K562 (cell line): ENCODE results near the gene CLDN7. TPM values are rescaled to one million over a fixed set of nuclear protein-coding genes. Genes with fewer than 3 reads are reported as not detected.
A peak's percentile ranks its signal among the peaks of the same experiment; 100 is the strongest.

Experiments used
- ATAC-seq: fragments of 200-7000 bp; cut with Tn5 transposase; 3 replicates; pipeline ENCODE4 v1.9.1; 2020; ENCODE audit warnings: moderate library complexity
- BruUV-seq: library from RNA; stranded (reverse); fragments of 400-500 nt; replicated peaks from 2 replicates; lab custom pipeline; 2021; lab: Mats Ljungman, UMichigan
- CTCF ChIA-PET: fragments of 300-600 bp; formaldehyde crosslinking; extraction: SDS; loops from one replicate; lab custom pipeline; 2021; ENCODE audit warnings: low intra/inter-chr PET ratio; lab: Yijun Ruan, JAX
- POLR2A ChIA-PET: fragments of 300-600, 350-650 bp; sonication (Branson Sonifier 250); formaldehyde crosslinking; extraction: SDS; loops from one replicate; lab custom pipeline; 2021; ENCODE audit warnings: antibody characterized with exemption, inconsistent platforms; lab: Yijun Ruan, JAX
- DNase-seq, 4 experiments: peaks; one replicate each; pipeline versions ENCODE4 v3.0.0 to v3.0.0-alpha.2; 2011 to 2018; ENCODE audit warnings: low spot score in 3 of 4, mixed read lengths in 3 of 4; ENCODE audit errors: extremely low read depth in 1 of 4
- FAIRE-seq: peaks from 2 replicates; lab custom pipeline; 2011; peaks lifted over from hg19 to GRCh38; lab: Jason Lieb, UNC
- H2AFZ ChIP-seq: 2 replicates; pipeline ENCODE4 v1.6.0; 2011; ENCODE audit warnings: low read depth, low read length, control low read depth, inconsistent platforms
- H3K27ac ChIP-seq: fragments of 200-600 bp; 3 replicates; pipeline ENCODE4 v1.8.0; 2011; ENCODE audit warnings: low read depth, mild to moderate bottlenecking, control low read depth, inconsistent platforms, low read length, moderate library complexity, mixed read lengths; ENCODE audit errors: extremely low read depth
- H3K27me3 ChIP-seq, 2 experiments: fragments of 300-600 bp in 1 of 2; 2 replicates in 1 of 2; 3 replicates in 1 of 2; pipeline versions ENCODE4 v1.6.0 to v1.8.0; 2011; ENCODE audit warnings: inconsistent platforms in 2 of 2, low read length in 2 of 2, mild to moderate bottlenecking in 1 of 2, mixed read lengths in 1 of 2, moderate library complexity in 1 of 2; ENCODE audit not compliant: control insufficient read depth in 2 of 2, insufficient read depth in 2 of 2
- H3K36me3 ChIP-seq: fragments of 300-600 bp; 3 replicates; pipeline ENCODE4 v1.8.0; 2011; ENCODE audit warnings: mild to moderate bottlenecking, low read length, inconsistent platforms; ENCODE audit not compliant: control insufficient read depth, insufficient read depth
- H3K4me1 ChIP-seq, 2 experiments: fragments of 200-600 bp in 1 of 2; replicated peaks in 1 of 2; 2 replicates in 1 of 2; 3 replicates in 1 of 2; pipeline versions ENCODE4 v1.5.1 to v1.8.0; 2011; ENCODE audit warnings: inconsistent platforms in 2 of 2, low read length in 2 of 2, mild to moderate bottlenecking in 1 of 2, mixed read lengths in 1 of 2, moderate library complexity in 1 of 2; ENCODE audit not compliant: control insufficient read depth in 2 of 2, insufficient read depth in 2 of 2
- H3K4me2 ChIP-seq: 2 replicates; pipeline ENCODE4 v1.6.1; 2011; ENCODE audit warnings: low read length, control low read depth, inconsistent platforms, mixed read lengths; ENCODE audit not compliant: insufficient read depth
- H3K4me3 ChIP-seq: fragments of 200-600 bp; sonication (generic), shearing (Covaris generic); 2 replicates; pipeline ENCODE4 v1.5.1; 2016; ENCODE audit warnings: control low read depth, inconsistent platforms
- H3K79me2 ChIP-seq: fragments of 200-600 bp; 3 replicates; pipeline ENCODE4 v1.8.0; 2011; ENCODE audit warnings: low read length, inconsistent platforms; ENCODE audit not compliant: control insufficient read depth, insufficient read depth
- H3K9ac ChIP-seq, 2 experiments: 2 replicates each; pipeline versions ENCODE4 v1.6.0 to v1.6.1; 2011; ENCODE audit warnings: low read depth in 2 of 2, low read length in 2 of 2, control low read depth in 1 of 2, inconsistent platforms in 1 of 2, mild to moderate bottlenecking in 1 of 2, mixed read lengths in 1 of 2; ENCODE audit not compliant: insufficient read depth in 1 of 2
- H3K9me1 ChIP-seq: one replicate; pipeline ENCODE4 v1.6.0; 2011; ENCODE audit warnings: inconsistent platforms, mild to moderate bottlenecking, low read length, moderate library complexity; ENCODE audit not compliant: control insufficient read depth, insufficient read depth
- H3K9me3 ChIP-seq: replicated peaks from 2 replicates; pipeline ENCODE4 v1.5.1; 2011; ENCODE audit warnings: low read depth, low read length, inconsistent platforms; ENCODE audit not compliant: control insufficient read depth, insufficient read depth
- H4K20me1 ChIP-seq: replicated peaks from 2 replicates; pipeline ENCODE4 v1.6.1; 2011; ENCODE audit warnings: low read length, inconsistent platforms, mixed read lengths; ENCODE audit not compliant: control insufficient read depth, insufficient read depth
- CHAMP1 ChIP-seq: fragments of 450-650 bp; IDR thresholded peaks from 2 replicates; pipeline ENCODE4 v1.6.1; 2016; ENCODE audit warnings: mild to moderate bottlenecking
- CHD1 ChIP-seq: fragments of 200-600 bp; sonication (generic); IDR thresholded peaks from one replicate; pipeline ENCODE4 v1.6.1; 2012; ENCODE audit warnings: mild to moderate bottlenecking, moderate library complexity, low read length, inconsistent platforms
- MEF2A ChIP-seq: IDR thresholded peaks from 2 replicates; pipeline ENCODE4 v1.6.1; 2011; ENCODE audit warnings: low read depth, mild to moderate bottlenecking, low read length, moderate library complexity; ENCODE audit not compliant: control insufficient read depth
- MXI1 ChIP-seq: IDR thresholded peaks from 2 replicates; pipeline ENCODE4 v1.6.1; 2011; ENCODE audit warnings: low read depth, mild to moderate bottlenecking, improper control_type of control experiment, low read length
- NCOA1 ChIP-seq: fragments of 450-650 bp; IDR thresholded peaks from 2 replicates; pipeline ENCODE4 v1.6.1; 2016; ENCODE audit warnings: low read depth
- PHTF2 ChIP-seq: fragments of 250-450 bp; sonication (Bioruptor Pico); IDR thresholded peaks from 2 replicates; pipeline ENCODE4 v1.5.0; 2021; ENCODE audit warnings: mild to moderate bottlenecking
- PTRF ChIP-seq: fragments of 450-650 bp; IDR thresholded peaks from 2 replicates; pipeline ENCODE4 v1.6.1; 2016; ENCODE audit warnings: mild to moderate bottlenecking, missing genetic modification characterization, missing compliant biosample characterization
- PURB ChIP-seq: sonication (generic); formaldehyde crosslinking; IDR thresholded peaks from 2 replicates; pipeline ENCODE4 v1.9.0; 2021; ENCODE audit warnings: low read depth, mild to moderate bottlenecking, missing genetic modification reagents
- RBM22 ChIP-seq: fragments of 200-400 bp; formaldehyde crosslinking; IDR thresholded peaks from 2 replicates; pipeline ENCODE4 v1.6.1; 2018; ENCODE audit warnings: low read length, low read depth; ENCODE audit not compliant: poor library complexity, severe bottlenecking
- SMARCC2 ChIP-seq: fragments of 450-650 bp; IDR thresholded peaks from 2 replicates; pipeline ENCODE4 v1.6.1; 2017; ENCODE audit warnings: antibody characterized with exemption, moderate library complexity, mild to moderate bottlenecking, low read depth
- ZNF551 ChIP-seq: fragments of 250-450 bp; sonication (Bioruptor Pico); IDR thresholded peaks from 2 replicates; pipeline ENCODE4 v1.5.0; 2021; ENCODE audit warnings: mild to moderate bottlenecking, moderate library complexity
- ZNF696 ChIP-seq: fragments of 250-450 bp; sonication (Bioruptor Pico); conservative IDR thresholded peaks from 2 replicates; pipeline ENCODE4 v1.4.0; 2020; ENCODE audit warnings: mild to moderate bottlenecking, moderate library complexity
- WGBS: fragments of 100-300 bp; shearing (Covaris generic); methylation state at CpG from one replicate; pipeline ENCODE4 v1.1.6; 2016; ENCODE audit warnings: low coverage, mixed read lengths; ENCODE audit not compliant: insufficient coverage; ENCODE audit errors: missing lambda C conversion rate; 5-methylcytosine and 5-hydroxymethylcytosine counted together
- in situ Hi-C: fragments of 300-500 bp; cut with MboI; formaldehyde crosslinking; loops from 4 replicates; pipeline ENCODE4 v1.15.0; 2018; ENCODE audit warnings: inconsistent platforms, mixed read lengths
- intact Hi-C: fragments of 100-400 bp; cut with micrococcal nuclease; formaldehyde crosslinking; loops from 2 replicates; pipeline ENCODE4 v1.14.2; 2022
- polyA plus RNA-seq, 8 experiments: library from polyadenylated mRNA; depleted of rRNA in 4 of 8; stranded (reverse) in 5 of 8; unstranded in 3 of 8; fragments of >200 nt; fragmentation: Nextera tagmentation in 2 of 8; fragmentation: Illumina TruSeq in 1 of 8; extraction: Ambion mirVana in 2 of 8; extraction: Trizol in 1 of 8; gene quantifications; 2 replicates each; pipeline versions ENCODE4 v1.2.1 to v1.2.3, GENCODE V29; 2011 to 2014; ENCODE audit warnings: inconsistent platforms in 1 of 8, missing spikeins in 1 of 8
- total RNA-seq, 7 experiments: library from RNA; depleted of rRNA in 6 of 7; stranded (reverse); fragments of >200 nt in 6 of 7; fragmentation: Illumina TruSeq in 2 of 7; extraction: Trizol in 2 of 7; gene quantifications; 2 replicates each; pipeline versions ENCODE4 v1.2.1 to v1.2.3, GENCODE V29; 2011 to 2021; ENCODE audit warnings: low replicate concordance in 1 of 7
- TF ChIP-seq, protein P1 (sequence below), 2 experiments: fragments of 450-650 bp; IDR thresholded peaks; 2 replicates each; pipeline ENCODE4 v1.6.1; 2016

Gene CLDN7
- total and polyA plus RNA-seq, 9 of the 15 experiments (the other 6 are each of a cell fraction or from before 2014, with no cell fraction given): 2.2 to 14.5 (median 7.6) TPM

DNA sequence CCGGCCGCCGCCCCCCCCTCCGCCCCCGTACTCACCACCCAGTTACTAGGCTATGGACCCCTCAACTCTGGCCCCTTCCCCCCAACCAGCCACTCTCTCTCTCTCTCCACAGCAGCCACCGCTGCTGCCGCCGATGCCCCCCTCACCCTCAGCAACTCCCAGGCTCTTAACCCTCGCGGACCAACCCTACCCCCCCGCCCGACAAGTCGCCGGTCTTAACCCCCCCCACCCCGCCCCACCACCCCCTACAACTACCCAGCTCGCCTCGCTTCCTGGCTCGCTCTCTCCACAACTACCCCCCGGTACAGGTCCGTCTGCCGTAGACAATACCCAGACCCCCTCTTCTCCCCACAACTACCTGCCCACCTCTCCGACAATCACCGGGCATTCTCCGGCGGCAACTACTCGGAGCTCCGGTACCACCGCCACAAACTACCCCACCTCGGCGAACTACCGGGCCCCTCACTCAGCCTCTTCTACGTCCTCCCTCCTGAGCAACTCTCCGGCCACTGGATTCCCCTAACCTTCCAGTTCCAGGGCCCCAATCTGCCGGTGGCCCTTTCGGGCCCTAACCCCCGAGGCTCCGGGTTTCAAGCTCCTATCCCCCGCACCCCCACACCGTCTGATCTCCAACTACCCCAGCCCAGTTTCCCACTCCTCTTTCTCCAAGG, 23.7 kb downstream of the CLDN7 start (continued):
- peak; percentile 63 for TF ChIP-seq CHD1
- TF ChIP-seq, protein P1, sequence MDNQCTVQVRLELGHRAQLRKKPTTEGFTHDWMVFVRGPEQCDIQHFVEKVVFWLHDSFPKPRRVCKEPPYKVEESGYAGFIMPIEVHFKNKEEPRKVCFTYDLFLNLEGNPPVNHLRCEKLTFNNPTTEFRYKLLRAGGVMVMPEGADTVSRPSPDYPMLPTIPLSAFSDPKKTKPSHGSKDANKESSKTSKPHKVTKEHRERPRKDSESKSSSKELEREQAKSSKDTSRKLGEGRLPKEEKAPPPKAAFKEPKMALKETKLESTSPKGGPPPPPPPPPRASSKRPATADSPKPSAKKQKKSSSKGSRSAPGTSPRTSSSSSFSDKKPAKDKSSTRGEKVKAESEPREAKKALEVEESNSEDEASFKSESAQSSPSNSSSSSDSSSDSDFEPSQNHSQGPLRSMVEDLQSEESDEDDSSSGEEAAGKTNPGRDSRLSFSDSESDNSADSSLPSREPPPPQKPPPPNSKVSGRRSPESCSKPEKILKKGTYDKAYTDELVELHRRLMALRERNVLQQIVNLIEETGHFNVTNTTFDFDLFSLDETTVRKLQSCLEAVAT (IDR thresholded peaks at IDR 0.05): peak in 1 of 2 experiments; percentile 59; a peak in 1 of 4 replicates

DNA sequence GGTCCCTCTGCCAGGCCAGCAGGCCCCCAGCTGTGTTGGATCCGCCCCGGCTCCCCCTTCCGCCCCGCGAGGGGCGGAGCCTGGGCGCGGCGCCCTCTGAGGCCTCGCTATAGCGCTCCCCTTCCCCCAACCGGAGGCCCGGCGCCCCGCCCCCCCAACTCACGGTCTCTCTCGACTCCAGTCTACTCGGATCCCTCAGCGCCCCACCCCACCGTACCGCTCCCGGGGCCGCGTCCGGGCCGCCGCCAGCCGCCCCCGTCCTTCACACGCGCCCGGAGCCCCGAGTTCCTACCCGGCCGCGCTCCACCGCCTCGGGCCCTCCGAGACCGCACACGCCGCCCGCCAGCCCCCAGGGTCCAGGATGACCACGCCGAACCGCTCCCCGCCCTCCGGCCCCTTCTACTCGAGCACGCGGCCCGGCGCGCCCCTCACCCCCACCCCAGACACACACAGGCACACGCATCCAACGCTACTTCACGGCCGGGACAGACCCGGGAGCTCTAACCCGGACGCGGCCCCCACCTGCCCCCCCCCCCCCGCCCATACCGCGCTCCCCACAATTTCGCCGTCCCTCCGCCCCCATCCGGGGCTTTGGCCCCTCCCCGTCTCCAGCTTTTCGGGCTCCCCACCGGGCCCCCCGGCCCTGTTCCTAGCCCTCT, 24.4 kb downstream of the CLDN7 start:
- H3K9me3 ChIP-seq: no peaks in the 10 kb centered on the region
- no TSS peak for BruUV-seq
- peak overlapping the region; percentile 79 for H3K4me3 ChIP-seq
- H4K20me1 ChIP-seq: peaks cover 5% of the 10 kb centered on the region; the same call in 1 of the 2 replicates
- H3K27ac ChIP-seq: peak overlapping the region; percentile 96; the same call in 2 of the 3 replicates
- in situ Hi-C loops: no loop called here
- H2AFZ ChIP-seq: no peak overlapping the region
- peaks cover 86% of the 10 kb centered on the region for H3K79me2 ChIP-seq
- H3K36me3 ChIP-seq: peaks cover 48% of the 10 kb centered on the region; the same call in 2 of the 3 replicates
- CTCF ChIA-PET: no interaction called here
- H3K4me2 ChIP-seq: peak overlapping the region; percentile 81; the same call in 1 of the 2 replicates
- FAIRE-seq (no peak), DNase-seq (peak; percentile 56 to 89 (median 72)), ATAC-seq (peak; percentile 35)
- intact Hi-C loops: loop anchor here (2.0 to 5.0 kb wide), 2 partner anchors 15 to 44 kb away; partner anchors contain the start of genes ELP5 and SLC2A4
- H3K9ac ChIP-seq: peak overlapping the region; percentile 98 to 99
- POLR2A ChIA-PET: interaction anchor here (1.1 to 6.6 kb wide), 2 partner anchors 11 to 16 kb away, joined by 3 to 73 read pairs; partner anchors contain the start of genes ACADVL and DLG4
- no peaks in the 10 kb centered on the region for H3K9me1 ChIP-seq
- peaks cover 36 to 37% of the 10 kb centered on the region in 2 experiments; a peak in 4 of 5 replicates for H3K4me1 ChIP-seq
- no peaks in the 10 kb centered on the region for H3K27me3 ChIP-seq
- WGBS: no CpG with 5 or more reads among the region's 73 CpGs
- TF ChIP-seq ZNF696 (no peak), MXI1 (0 out of 2 replicates have a peak, but pooled peaks have one; percentile 15), PTRF (tag) (no peak), SMARCC2 (no peak), MEF2A (no peak), RBM22 (no peak), ZNF551 (no peak), PURB (no peak), NCOA1 (no peak), PHTF2 (CRISPR knock-in tag) (no peak), CHAMP1 (no peak)
